GM12878 (cell line): ENCODE measurements around the gene LDHA.

Experiments used
- CTCF ChIP-seq, 3 experiments: IDR thresholded peaks in 2 of 3; conservative IDR thresholded peaks in 1 of 3; 2 replicates each; pipeline ENCODE4 v1.5.1; 2011; ENCODE audit warnings: low read depth in 3 of 3, low read length in 3 of 3, mild to moderate bottlenecking in 3 of 3, control low read depth in 2 of 3, moderate library complexity in 2 of 3, inconsistent platforms in 1 of 3, mixed read lengths in 1 of 3; ENCODE audit not compliant: control insufficient read depth in 2 of 3, insufficient read depth in 1 of 3; ENCODE audit errors: extremely low read depth in 1 of 3
- E2F4 ChIP-seq: IDR thresholded peaks from 2 replicates; pipeline ENCODE4 v1.6.1; 2012; ENCODE audit warnings: low read depth, low read length, improper control_type of control experiment
- FOXM1 ChIP-seq: IDR thresholded peaks from 2 replicates; pipeline ENCODE4 v1.6.1; 2012; ENCODE audit warnings: low read depth, mild to moderate bottlenecking, inconsistent platforms, low read length, moderate library complexity
- POLR2A ChIP-seq: IDR thresholded peaks from 2 replicates; pipeline ENCODE4 v1.6.1; 2011; ENCODE audit warnings: low read depth, mild to moderate bottlenecking, low read length
- POLR2AphosphoS5 ChIP-seq: IDR thresholded peaks from 2 replicates; pipeline ENCODE4 v1.6.1; 2011; ENCODE audit warnings: mild to moderate bottlenecking, low read length, inconsistent platforms
- RB1 ChIP-seq: fragments of 450-650 bp; formaldehyde crosslinking; IDR thresholded peaks from 2 replicates; pipeline ENCODE4 v1.6.1; 2017; ENCODE audit warnings: mild to moderate bottlenecking, borderline replicate concordance
- SIX5 ChIP-seq: IDR thresholded peaks from 2 replicates; pipeline ENCODE4 v1.6.1; 2011; ENCODE audit warnings: mild to moderate bottlenecking, low read depth, low read length, moderate library complexity; ENCODE audit not compliant: severe bottlenecking
- SMC3 ChIP-seq: IDR thresholded peaks from 2 replicates; pipeline ENCODE4 v1.6.1; 2011; ENCODE audit warnings: low read length, improper control_type of control experiment, borderline replicate concordance
- TAF1 ChIP-seq: IDR thresholded peaks from 2 replicates; pipeline ENCODE4 v1.6.1; 2011; ENCODE audit warnings: mild to moderate bottlenecking, low read depth, low read length, borderline replicate concordance
- TARDBP ChIP-seq: IDR thresholded peaks from 2 replicates; pipeline ENCODE4 v1.6.1; 2016; ENCODE audit warnings: borderline replicate concordance
- TBL1XR1 ChIP-seq: IDR thresholded peaks from 2 replicates; pipeline ENCODE4 v1.6.1; 2012; ENCODE audit warnings: low read depth, low read length, improper control_type of control experiment
- ZNF384 ChIP-seq: IDR thresholded peaks from 2 replicates; pipeline ENCODE4 v1.6.1; 2012; ENCODE audit warnings: low read depth, mild to moderate bottlenecking, low read length, improper control_type of control experiment, borderline replicate concordance
- TF ChIP-seq, protein P1 (sequence below): IDR thresholded peaks from 2 replicates; pipeline ENCODE4 v1.6.1; 2011; ENCODE audit warnings: low read depth, low read length, improper control_type of control experiment, borderline replicate concordance
- TF ChIP-seq, protein P2 (sequence below): IDR thresholded peaks from 2 replicates; pipeline ENCODE4 v1.6.1; 2011; ENCODE audit warnings: low read depth, mild to moderate bottlenecking, low read length, moderate library complexity, borderline replicate concordance; ENCODE audit errors: extremely low read depth

DNA sequence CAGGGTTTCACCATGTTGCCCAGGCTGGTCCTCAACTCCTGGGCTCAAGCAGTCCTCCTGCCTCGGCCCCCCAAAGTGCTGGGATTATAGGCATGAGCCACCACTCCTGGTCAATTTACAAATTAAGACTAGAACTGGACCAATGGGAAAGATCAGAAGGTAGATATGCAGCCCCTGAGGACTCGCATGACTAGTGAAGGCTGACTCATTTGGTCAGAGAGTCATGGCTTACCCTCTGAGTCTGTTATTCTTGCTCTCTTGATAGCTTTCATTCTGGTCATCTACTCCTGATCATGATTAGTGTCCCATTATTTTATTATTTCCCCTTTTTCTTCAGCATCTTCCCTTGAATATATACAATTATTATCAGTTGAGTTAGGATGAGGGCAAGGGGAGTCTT lies 58.6 kb downstream of the LDHA start:
- TF ChIP-seq CTCF (IDR thresholded peaks at IDR 0.05 in 2 of 3, conservative IDR thresholded peaks at IDR 0.05 in 1 of 3; ENCODE audit: control insufficient read depth in 2 of 3, extremely low read depth in 1 of 3, insufficient read depth in 1 of 3, low read depth in 3 of 3, low read length in 3 of 3) = no peak
- no peak for TF ChIP-seq POLR2A
- TF ChIP-seq, protein P1, sequence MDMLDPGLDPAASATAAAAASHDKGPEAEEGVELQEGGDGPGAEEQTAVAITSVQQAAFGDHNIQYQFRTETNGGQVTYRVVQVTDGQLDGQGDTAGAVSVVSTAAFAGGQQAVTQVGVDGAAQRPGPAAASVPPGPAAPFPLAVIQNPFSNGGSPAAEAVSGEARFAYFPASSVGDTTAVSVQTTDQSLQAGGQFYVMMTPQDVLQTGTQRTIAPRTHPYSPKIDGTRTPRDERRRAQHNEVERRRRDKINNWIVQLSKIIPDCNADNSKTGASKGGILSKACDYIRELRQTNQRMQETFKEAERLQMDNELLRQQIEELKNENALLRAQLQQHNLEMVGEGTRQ = no peak
- no peak for TF ChIP-seq POLR2AphosphoS5
- no peak for TF ChIP-seq TARDBP
- TF ChIP-seq E2F4 = no peak
- TF ChIP-seq, protein P2, sequence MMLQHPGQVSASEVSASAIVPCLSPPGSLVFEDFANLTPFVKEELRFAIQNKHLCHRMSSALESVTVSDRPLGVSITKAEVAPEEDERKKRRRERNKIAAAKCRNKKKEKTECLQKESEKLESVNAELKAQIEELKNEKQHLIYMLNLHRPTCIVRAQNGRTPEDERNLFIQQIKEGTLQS = no peak
- no peak for TF ChIP-seq TAF1
- no peak for TF ChIP-seq FOXM1
- TF ChIP-seq RB1 = no peak
- TF ChIP-seq SIX5 = no peak
- no peak for TF ChIP-seq TBL1XR1
- no peak for TF ChIP-seq ZNF384
- no peak for TF ChIP-seq SMC3
